ENCODE data around the gene VILL. TPM values are rescaled to one million over a fixed set of nuclear protein-coding genes. Genes with fewer than 3 reads are reported as not detected.

The VILL gene
- total and polyA plus RNA-seq, 10 of the 15 experiments (the other 5 are each of a cell fraction or from before 2014, with no cell fraction given), result 0.15 to 5.4 (median 2.1) TPM; not detected in 1

DNA sequence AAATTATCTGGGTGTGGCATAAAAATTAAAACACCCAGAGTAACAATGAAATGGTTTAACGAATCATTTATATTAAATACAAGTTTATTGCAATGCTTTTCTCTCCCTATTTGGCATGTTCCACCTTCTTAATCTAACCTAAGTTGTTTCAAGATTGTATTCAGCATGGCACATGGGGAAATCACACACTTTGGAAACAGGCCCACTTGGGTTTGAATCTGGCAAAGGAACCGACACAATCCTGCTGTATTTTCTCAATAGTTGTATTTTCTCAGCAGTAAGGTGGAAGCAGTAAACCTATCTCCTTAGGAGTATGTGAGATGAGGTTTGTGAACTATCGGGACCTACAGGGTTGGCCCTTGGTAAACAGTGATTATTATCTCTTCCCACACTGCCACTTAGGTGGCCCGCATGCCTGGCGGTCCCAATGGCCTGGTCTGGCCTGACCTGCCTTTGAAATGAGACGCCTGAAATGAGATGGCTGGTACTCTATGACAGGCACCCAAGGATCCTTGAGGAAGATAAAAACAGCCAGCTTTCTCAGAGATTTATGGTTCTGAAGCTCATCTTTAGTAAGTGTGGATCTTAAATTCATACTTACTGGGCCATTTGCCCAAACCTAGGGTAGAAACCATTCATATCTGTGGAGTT, 45.3 kb upstream of the VILL start (continued):
- TF ChIP-seq MXI1 (IDR thresholded peaks at IDR 0.05; ENCODE audit: low read depth, low read length), result no peak
- no peak for TF ChIP-seq FOS (IDR thresholded peaks at IDR 0.05; ENCODE audit: borderline replicate concordance, extremely low read depth, insufficient read length)
- no peak for TF ChIP-seq ASH2L (IDR thresholded peaks at IDR 0.05; ENCODE audit: borderline replicate concordance, low read depth)
- no peak for TF ChIP-seq MEF2B (IDR thresholded peaks at IDR 0.05; ENCODE audit: partially characterized antibody, poor library complexity, severe bottlenecking)
- TF ChIP-seq, protein P1, sequence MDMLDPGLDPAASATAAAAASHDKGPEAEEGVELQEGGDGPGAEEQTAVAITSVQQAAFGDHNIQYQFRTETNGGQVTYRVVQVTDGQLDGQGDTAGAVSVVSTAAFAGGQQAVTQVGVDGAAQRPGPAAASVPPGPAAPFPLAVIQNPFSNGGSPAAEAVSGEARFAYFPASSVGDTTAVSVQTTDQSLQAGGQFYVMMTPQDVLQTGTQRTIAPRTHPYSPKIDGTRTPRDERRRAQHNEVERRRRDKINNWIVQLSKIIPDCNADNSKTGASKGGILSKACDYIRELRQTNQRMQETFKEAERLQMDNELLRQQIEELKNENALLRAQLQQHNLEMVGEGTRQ (IDR thresholded peaks at IDR 0.05; ENCODE audit: borderline replicate concordance, low read depth, low read length), result no peak
- TF ChIP-seq, protein P2, sequence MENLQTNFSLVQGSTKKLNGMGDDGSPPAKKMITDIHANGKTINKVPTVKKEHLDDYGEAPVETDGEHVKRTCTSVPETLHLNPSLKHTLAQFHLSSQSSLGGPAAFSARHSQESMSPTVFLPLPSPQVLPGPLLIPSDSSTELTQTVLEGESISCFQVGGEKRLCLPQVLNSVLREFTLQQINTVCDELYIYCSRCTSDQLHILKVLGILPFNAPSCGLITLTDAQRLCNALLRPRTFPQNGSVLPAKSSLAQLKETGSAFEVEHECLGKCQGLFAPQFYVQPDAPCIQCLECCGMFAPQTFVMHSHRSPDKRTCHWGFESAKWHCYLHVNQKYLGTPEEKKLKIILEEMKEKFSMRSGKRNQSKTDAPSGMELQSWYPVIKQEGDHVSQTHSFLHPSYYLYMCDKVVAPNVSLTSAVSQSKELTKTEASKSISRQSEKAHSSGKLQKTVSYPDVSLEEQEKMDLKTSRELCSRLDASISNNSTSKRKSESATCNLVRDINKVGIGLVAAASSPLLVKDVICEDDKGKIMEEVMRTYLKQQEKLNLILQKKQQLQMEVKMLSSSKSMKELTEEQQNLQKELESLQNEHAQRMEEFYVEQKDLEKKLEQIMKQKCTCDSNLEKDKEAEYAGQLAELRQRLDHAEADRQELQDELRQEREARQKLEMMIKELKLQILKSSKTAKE (IDR thresholded peaks at IDR 0.05; ENCODE audit: low read depth, poor library complexity, severe bottlenecking), result no peak
- TF ChIP-seq RAD51 (IDR thresholded peaks at IDR 0.05), result no peak
